ENCODE results near the gene PADI3.

PADI3 gene

GRCh38 chr1:17276568-17276967 is 27.7 kb downstream of the PADI3 start:
- no peak for DNase-seq

- DNase-seq = no peak
Observed at GRCh38 chr1:17277511-17278159, 28.7 kb downstream of the PADI3 start.

DNA sequence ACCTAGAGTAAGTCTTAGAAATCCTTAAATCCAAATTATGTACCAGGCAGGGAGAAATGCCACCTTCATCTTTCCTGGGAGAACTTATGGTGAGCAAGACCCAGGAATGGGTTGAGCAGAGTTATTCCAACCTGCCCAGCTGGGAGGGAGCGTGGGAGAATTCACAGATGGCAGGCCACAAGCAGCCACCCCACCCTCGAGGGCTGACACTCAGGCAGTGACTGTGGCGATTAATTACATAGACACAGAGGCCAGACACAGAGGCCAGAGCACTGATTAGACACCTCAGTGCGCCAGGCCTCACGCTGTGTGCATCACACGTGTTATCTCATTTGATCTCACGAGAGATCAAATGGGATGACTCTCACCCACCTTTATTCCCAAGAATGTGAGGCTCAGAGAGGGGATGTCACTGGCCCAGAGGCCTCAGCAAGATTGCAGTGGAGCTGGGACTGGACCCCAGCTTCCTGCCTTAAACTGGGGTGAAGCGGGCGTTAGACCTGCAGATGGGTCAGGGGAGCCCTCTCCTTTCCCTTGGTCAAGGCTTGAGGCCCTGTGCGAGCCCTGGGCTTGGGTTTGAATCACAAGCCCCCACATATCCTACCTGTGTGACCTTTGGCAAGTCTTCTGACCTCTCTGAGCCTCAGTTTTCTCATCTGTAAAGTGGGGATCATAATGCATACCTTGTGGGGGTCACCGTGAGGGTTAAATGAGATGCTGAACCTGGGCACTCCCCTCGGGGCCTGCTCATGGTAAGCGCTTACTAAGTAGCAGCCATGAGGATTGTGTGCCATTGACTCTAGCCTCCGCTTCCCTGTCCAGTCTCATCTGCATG is 30.3 kb downstream of the PADI3 start:
- no peak for DNase-seq

DNA sequence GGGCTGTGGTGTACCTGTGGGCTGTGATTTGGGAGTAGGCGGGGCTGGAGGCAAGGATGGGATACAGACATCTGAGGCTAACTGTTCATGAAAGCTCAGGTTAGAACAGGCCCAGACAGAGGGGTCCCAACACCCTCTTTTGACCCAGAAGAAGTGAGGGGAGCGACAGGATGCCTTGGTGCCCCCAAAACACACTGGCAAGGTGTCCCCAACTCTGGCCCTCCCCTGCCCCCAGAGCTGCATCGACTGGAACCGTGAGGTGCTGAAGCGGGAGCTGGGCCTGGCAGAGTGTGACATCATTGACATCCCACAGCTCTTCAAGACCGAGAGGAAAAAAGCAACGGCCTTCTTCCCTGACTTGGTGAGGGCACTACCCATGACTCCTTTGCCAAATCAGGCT is 31.5 kb downstream of the PADI3 start:
- DNase-seq = no peak

DNA sequence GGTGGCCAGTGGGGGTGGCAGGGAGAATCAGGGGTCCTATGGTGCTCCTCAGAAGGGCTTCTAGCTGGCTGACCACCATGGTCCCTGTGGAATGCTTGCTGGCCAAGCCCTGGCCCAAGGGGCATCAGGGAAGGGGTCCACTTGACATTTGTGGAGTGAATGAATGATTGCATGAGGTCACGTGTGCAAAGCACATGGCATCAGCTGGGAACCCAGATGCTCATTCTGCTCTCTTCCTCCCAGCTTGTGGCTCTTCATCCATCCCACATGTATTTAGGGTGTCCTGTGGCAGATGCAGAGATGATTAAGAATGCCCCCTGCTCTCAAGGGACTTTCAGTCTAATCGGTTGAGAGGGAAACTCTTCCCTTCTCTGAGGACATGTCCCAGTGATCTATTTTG is 32.0 kb downstream of the PADI3 start:
- no peak for DNase-seq

DNA sequence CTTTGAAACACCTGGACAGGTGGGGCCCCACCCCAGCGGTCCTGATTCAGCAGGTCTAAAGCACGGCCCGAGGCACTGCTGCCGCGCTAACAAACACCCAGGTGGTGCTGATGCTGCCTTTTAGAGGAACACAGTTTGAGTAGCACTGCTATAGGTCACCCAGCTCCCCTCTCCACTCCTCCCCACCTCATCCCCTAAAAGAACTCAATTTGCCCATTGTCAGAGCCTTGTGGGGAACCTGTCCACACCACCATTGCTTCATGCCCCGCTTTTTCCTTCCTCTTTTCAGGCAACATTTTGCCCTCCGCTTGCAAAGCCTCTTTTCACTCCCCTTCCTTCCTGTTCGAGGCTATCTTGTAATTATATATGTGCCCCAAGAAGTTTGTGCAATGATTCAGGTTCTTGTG is 32.9 kb downstream of the PADI3 start:
- DNase-seq = no peak

GRCh38 chr1:17282836-17283235 is 33.9 kb downstream of the PADI3 start:
- no peak for DNase-seq

DNA sequence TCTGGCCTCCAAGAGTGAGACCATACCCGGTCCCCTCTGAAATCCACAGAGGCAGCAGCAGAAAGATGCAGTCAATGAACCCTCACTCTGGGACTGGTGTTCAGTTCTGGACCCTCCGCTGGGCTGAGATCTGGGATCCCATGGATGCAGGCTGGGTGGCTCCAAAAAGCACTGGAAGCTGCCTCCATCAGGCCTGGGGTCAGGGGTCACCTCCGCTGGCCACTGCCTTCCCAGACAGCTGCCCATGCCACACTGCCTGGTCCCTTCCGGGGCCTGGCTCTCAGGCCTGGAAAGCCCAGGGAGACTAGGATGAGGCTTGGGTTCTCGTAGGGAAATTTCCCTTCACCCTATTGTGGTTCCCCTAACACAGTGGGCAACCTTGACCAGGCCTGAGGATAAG is 37.7 kb downstream of the PADI3 start:
- DNase-seq = no peak

GRCh38 chr1:17287130-17287776 is 38.4 kb downstream of the PADI3 start:
- DNase-seq = no peak

- DNase-seq = no peak
Observed at GRCh38 chr1:17289721-17290120, 40.8 kb downstream of the PADI3 start.

- DNase-seq = no peak
Observed at GRCh38 chr1:17290553-17290952, 41.7 kb downstream of the PADI3 start.

DNA sequence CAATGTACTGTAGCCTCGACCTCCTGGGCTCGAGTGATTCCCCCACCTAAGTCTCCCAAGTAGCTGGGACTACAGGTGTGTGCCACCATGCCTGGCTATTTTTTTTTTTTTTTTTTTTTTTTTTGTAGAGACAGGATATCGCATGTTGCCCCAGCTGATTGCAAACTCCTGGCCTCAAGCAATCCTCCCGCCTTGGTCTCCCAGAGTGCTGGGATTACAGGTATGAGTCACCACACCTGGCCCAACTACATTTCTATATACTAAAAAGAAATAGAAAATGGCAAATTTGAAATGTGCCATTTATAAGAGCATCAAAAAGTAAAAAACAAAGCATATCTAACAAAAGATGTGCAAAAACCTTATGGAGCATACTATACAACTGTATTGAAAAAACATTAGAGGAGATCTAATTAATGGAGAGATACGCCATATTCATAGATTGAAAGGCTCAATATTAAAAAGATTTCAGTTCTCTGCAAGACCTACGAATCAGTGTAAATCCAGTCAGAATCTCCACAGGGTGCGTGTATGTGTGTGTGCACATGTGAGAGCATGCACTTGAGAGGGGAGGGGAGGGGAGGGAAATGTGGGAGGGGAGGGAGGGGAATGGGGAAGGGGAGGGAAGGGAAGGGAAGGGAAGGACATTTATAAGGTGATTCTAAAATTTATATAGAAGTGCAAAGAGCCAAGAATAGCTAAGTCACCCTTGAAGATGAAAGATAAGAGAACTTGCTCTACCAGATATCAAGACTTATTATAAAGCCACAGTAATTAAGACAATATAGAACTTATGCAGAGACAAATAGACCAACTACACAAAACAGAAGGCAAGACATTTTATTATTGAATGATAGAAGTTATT is 43.6 kb downstream of the PADI3 start:
- no peak for DNase-seq

GRCh38 chr1:17293681-17294425 is 45.0 kb downstream of the PADI3 start:
- DNase-seq = no peak

DNA sequence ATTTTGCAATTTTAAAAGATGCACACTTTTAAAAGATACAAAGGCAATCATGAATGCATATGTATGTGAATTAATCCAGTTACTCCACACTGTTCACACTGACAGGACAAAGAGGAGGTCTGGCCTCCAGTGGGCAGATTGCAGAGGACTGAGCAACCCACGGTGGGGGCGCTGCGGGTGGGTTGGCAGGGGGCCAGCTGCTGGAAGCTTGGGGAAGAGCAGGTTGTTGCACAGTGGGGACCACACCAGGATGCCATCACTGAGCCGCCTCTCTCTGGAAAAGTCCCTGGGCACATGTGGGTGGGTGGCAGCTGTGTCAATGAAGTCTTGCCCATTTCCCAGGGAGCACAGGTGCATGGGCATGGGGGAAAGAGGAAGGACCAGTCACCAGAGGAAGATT is 46.4 kb downstream of the PADI3 start:
- no peak for DNase-seq

DNA sequence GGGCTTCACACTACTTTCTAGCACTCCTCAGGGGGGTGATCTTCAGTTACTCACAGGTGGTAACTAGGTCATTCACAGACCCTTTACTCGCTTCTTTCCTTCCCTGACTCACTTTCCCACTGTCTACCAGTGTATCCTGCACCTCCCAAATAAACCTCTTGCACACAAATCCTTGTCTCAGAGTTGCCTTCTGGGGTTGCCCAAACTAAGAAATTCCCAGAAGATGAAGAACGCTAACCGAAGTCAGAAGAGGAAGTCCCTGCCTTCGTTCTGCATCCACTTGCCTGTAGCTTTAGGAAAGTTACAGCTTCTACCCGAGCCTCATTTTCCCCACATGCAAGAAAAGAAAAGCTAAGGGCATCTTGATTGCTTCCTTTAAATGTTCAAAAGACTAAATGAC is 47.2 kb downstream of the PADI3 start:
- DNase-seq = no peak

- no peak for DNase-seq
Observed at GRCh38 chr1:17297991-17298390, 49.1 kb downstream of the PADI3 start.

DNA sequence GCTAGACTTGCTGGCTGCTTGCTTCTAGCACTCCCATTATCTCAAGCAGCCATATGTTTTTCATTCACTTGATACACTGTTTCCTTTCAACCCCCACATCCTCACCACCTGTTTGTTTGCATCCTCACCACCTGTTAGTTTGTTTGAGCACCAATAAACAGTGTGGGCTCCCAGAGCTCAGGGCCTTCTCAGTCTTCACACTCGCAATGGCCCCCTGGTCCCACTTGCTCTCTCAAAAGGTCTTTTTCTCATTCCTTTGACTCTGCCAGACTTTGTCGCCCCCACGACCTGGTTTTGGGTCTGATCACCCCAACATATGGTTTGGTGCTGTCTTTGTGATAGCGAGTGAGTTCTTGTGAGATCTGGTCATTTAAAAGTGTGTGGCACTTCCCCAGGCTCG is 52.9 kb downstream of the PADI3 start:
- no peak for DNase-seq

GRCh38 chr1:17304151-17304825 is 55.4 kb downstream of the PADI3 start:
- DNase-seq = no peak

DNA sequence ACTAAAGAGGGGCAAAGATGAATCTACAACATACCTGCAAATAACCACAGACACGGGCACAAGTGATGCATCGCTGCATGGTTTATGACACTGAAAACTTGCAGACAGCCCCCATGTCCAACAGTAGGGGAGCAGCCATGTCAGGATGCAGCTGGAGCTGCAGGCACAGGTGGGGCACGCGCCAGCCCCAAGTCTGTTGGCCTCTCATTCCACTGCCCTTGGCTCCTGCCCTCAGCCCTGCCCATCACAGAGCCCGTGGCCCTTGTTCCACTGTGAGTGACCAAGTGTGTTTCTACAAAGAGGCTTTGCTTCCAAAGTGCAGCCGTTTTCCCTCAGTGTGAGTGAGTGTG is 55.9 kb downstream of the PADI3 start:
- no peak for DNase-seq

- no peak for DNase-seq
Observed at GRCh38 chr1:17305576-17306095, 56.7 kb downstream of the PADI3 start.

DNA sequence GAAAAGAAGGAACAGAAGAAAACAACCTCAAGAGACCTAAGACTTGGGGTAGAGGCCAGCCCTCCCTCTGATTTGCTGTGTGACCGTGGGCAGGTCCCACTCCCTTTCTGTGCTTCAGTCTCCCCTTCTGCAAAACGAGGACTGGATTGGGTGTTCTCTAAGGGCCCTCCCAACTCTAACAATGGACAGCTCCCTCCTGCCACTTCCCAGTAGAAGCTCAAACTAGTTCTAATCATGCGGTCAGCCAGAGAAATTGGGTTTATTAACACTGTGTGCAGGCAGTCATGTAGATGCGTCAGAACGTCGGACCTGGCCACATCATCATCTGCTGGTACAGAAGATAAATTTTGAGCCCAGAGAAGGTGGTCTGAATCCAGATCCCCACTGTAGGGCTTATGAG is 57.5 kb downstream of the PADI3 start:
- no peak for DNase-seq

GRCh38 chr1:17306921-17307320 is 58.0 kb downstream of the PADI3 start:
- DNase-seq = no peak

All from NCI-H1092 (cell line).